Astrocyte (in vitro differentiated cells and primary cell): ENCODE data around the gene DOCK3. TPM values are rescaled to one million over a fixed set of nuclear protein-coding genes. Genes with fewer than 3 reads are reported as not detected.

ENCODE experiments used
- DNase-seq: peaks from one replicate; pipeline ENCODE4 v3.0.0-alpha.2; 2010; ENCODE audit warnings: low read depth
- FAIRE-seq: peaks from 2 replicates; lab custom pipeline; 2011; peaks lifted over from hg19 to GRCh38; lab: Jason Lieb, UNC
- H2AFZ ChIP-seq: 2 replicates; pipeline ENCODE4 v1.6.0; 2012; ENCODE audit warnings: low read depth, low read length, inconsistent platforms
- H3K27ac ChIP-seq: 2 replicates; pipeline ENCODE4 v1.5.1; 2011; ENCODE audit warnings: low read depth, low read length, inconsistent platforms
- H3K27me3 ChIP-seq: 2 replicates; pipeline ENCODE4 v1.6.0; 2011; ENCODE audit warnings: low read length, inconsistent platforms; ENCODE audit not compliant: insufficient read depth
- H3K36me3 ChIP-seq: 2 replicates; pipeline ENCODE4 v1.5.1; 2011; ENCODE audit warnings: low read length, inconsistent platforms; ENCODE audit not compliant: insufficient read depth
- H3K4me1 ChIP-seq: 2 replicates; pipeline ENCODE4 v1.5.1; 2011; ENCODE audit warnings: low read length, inconsistent platforms; ENCODE audit not compliant: insufficient read depth
- H3K4me2 ChIP-seq: 2 replicates; pipeline ENCODE4 v1.6.0; 2012; ENCODE audit warnings: low read length, inconsistent platforms
- H3K4me3 ChIP-seq: 2 replicates; pipeline ENCODE4 v1.5.1; 2011; ENCODE audit warnings: low read depth, mild to moderate bottlenecking, low read length, inconsistent platforms; ENCODE audit not compliant: insufficient read depth
- H3K79me2 ChIP-seq: 2 replicates; pipeline ENCODE4 v1.6.0; 2012; ENCODE audit warnings: mild to moderate bottlenecking, low read length, inconsistent platforms; ENCODE audit not compliant: insufficient read depth
- H3K9ac ChIP-seq: 2 replicates; pipeline ENCODE4 v1.6.0; 2012; ENCODE audit warnings: mild to moderate bottlenecking, low read length, inconsistent platforms
- H3K9me3 ChIP-seq: 2 replicates; pipeline ENCODE4 v1.5.1; 2012; ENCODE audit warnings: low read depth, mild to moderate bottlenecking, low read length, inconsistent platforms; ENCODE audit not compliant: insufficient read depth
- H4K20me1 ChIP-seq: 2 replicates; pipeline ENCODE4 v1.6.0; 2012; ENCODE audit warnings: low read length, inconsistent platforms; ENCODE audit not compliant: insufficient read depth
- H3K27ac Mint-ChIP-seq: one replicate; pipeline ENCODE4 v1.8.0; 2021; ENCODE audit warnings: mild to moderate bottlenecking, mixed read lengths; ENCODE audit not compliant: unreplicated experiment
- H3K27me3 Mint-ChIP-seq: one replicate; pipeline ENCODE4 v1.8.0; 2021; ENCODE audit warnings: low read depth, mixed read lengths; ENCODE audit not compliant: unreplicated experiment
- H3K36me3 Mint-ChIP-seq: one replicate; pipeline ENCODE4 v1.8.0; 2021; ENCODE audit warnings: low read depth, mixed read lengths; ENCODE audit not compliant: unreplicated experiment
- H3K4me1 Mint-ChIP-seq: one replicate; pipeline ENCODE4 v1.8.0; 2021; ENCODE audit warnings: low read depth, mixed read lengths; ENCODE audit not compliant: unreplicated experiment
- H3K4me3 Mint-ChIP-seq: one replicate; pipeline ENCODE4 v1.8.0; 2021; ENCODE audit warnings: mild to moderate bottlenecking, moderate library complexity, mixed read lengths; ENCODE audit not compliant: unreplicated experiment
- H3K9me3 Mint-ChIP-seq: one replicate; pipeline ENCODE4 v1.8.0; 2021; ENCODE audit warnings: mild to moderate bottlenecking, mixed read lengths; ENCODE audit not compliant: unreplicated experiment
- CTCF ChIP-seq: IDR thresholded peaks from 2 replicates; pipeline ENCODE4 v1.5.1; 2011; ENCODE audit warnings: low read depth, mild to moderate bottlenecking, inconsistent platforms, low read length, moderate library complexity; ENCODE audit not compliant: insufficient read depth
- EZH2 ChIP-seq: IDR thresholded peaks from 2 replicates; pipeline ENCODE4 v1.6.1; 2012; ENCODE audit warnings: mild to moderate bottlenecking, low read length, inconsistent platforms; ENCODE audit not compliant: insufficient read depth
- total RNA-seq: library from RNA; stranded (reverse); gene quantifications from 2 replicates; pipeline ENCODE4 v1.2.1, GENCODE V29; 2021

DOCK3 gene
- total RNA-seq, 1 donor from 2014 or later = 3.3 TPM

GRCh38 chr3:50626401-50626800, 48.3 kb upstream of the DOCK3 start:
- no peak overlapping the region for H3K4me2 ChIP-seq
- FAIRE-seq (no peak), DNase-seq (no peak)
- no peak overlapping the region for H3K9ac ChIP-seq
- peaks cover 6% of the 10 kb centered on the region for H3K79me2 ChIP-seq
- no peaks in the 10 kb centered on the region for H3K36me3 ChIP-seq
- H3K27me3 Mint-ChIP-seq = no peaks in the 10 kb centered on the region
- peaks cover 37% of the 10 kb centered on the region for H3K4me1 ChIP-seq
- peaks cover 8% of the 10 kb centered on the region for H3K36me3 Mint-ChIP-seq
- peaks cover 26% of the 10 kb centered on the region for H4K20me1 ChIP-seq
- no peak overlapping the region for H2AFZ ChIP-seq
- no peaks in the 10 kb centered on the region for H3K9me3 ChIP-seq
- H3K27ac Mint-ChIP-seq = no peak overlapping the region
- no peak overlapping the region for H3K4me3 ChIP-seq
- H3K27ac ChIP-seq = no peak overlapping the region
- peaks cover 25% of the 10 kb centered on the region for H3K4me1 Mint-ChIP-seq
- H3K9me3 Mint-ChIP-seq = no peaks in the 10 kb centered on the region
- H3K27me3 ChIP-seq = no peaks in the 10 kb centered on the region
- no peak overlapping the region for H3K4me3 Mint-ChIP-seq
- TF ChIP-seq CTCF (no peak), EZH2 (no peak)

GRCh38 chr3:50627407-50628051, 47.2 kb upstream of the DOCK3 start:
- FAIRE-seq = peak; percentile 59
- H3K36me3 Mint-ChIP-seq = peaks cover 8% of the 10 kb centered on the region
- H3K4me3 ChIP-seq = no peak overlapping the region
- no peaks in the 10 kb centered on the region for H3K9me3 ChIP-seq
- peak overlapping the region; percentile 57 for H3K4me3 Mint-ChIP-seq
- peak overlapping the region; percentile 43 for H3K9ac ChIP-seq
- no peaks in the 10 kb centered on the region for H3K36me3 ChIP-seq
- TF ChIP-seq EZH2 (no peak), CTCF (peak; percentile 26)
- H3K27me3 ChIP-seq = no peaks in the 10 kb centered on the region
- H3K27ac Mint-ChIP-seq = no peak overlapping the region
- peak overlapping the region; percentile 26 for H3K27ac ChIP-seq
- peak overlapping the region; percentile 51 for H2AFZ ChIP-seq
- peak overlapping the region; percentile 35 for H3K4me2 ChIP-seq
- H3K4me1 ChIP-seq = peaks cover 39% of the 10 kb centered on the region
- no peaks in the 10 kb centered on the region for H3K27me3 Mint-ChIP-seq
- H3K9me3 Mint-ChIP-seq = no peaks in the 10 kb centered on the region
- H3K4me1 Mint-ChIP-seq = peaks cover 25% of the 10 kb centered on the region
- DNase-seq = peak; percentile 72
- H4K20me1 ChIP-seq = peaks cover 19% of the 10 kb centered on the region
- H3K79me2 ChIP-seq = peaks cover 6% of the 10 kb centered on the region

- peaks cover 39% of the 10 kb centered on the region for H3K4me1 ChIP-seq
- no peak overlapping the region for H2AFZ ChIP-seq
- H3K9me3 Mint-ChIP-seq = no peaks in the 10 kb centered on the region
- TF ChIP-seq EZH2 = no peak
- no peak for TF ChIP-seq CTCF
- H3K27ac ChIP-seq = no peak overlapping the region
- peaks cover 8% of the 10 kb centered on the region for H3K36me3 Mint-ChIP-seq
- H3K27ac Mint-ChIP-seq = no peak overlapping the region
- no peak for DNase-seq
- FAIRE-seq = no peak
- H3K79me2 ChIP-seq = peaks cover 6% of the 10 kb centered on the region
- no peaks in the 10 kb centered on the region for H3K27me3 ChIP-seq
- H3K4me3 ChIP-seq = no peak overlapping the region
- H4K20me1 ChIP-seq = peaks cover 20% of the 10 kb centered on the region
- no peaks in the 10 kb centered on the region for H3K9me3 ChIP-seq
- H3K36me3 ChIP-seq = no peaks in the 10 kb centered on the region
- peaks cover 25% of the 10 kb centered on the region for H3K4me1 Mint-ChIP-seq
- no peaks in the 10 kb centered on the region for H3K27me3 Mint-ChIP-seq
- no peak overlapping the region for H3K4me2 ChIP-seq
- no peak overlapping the region for H3K9ac ChIP-seq
- H3K4me3 Mint-ChIP-seq = no peak overlapping the region
Measured at GRCh38 chr3:50628601-50629000, 46.1 kb upstream of the DOCK3 start.
